ENCODE data around the gene ERICH4.

Gene ERICH4

GRCh38 chr19:41441321-41441945 is 1.5 kb upstream of the ERICH4 start:
- in situ Hi-C loops (cut with HindIII; ENCODE audit: low sequenced_read_pairs), result no loop called here
- TF ChIP-seq, protein P1, sequence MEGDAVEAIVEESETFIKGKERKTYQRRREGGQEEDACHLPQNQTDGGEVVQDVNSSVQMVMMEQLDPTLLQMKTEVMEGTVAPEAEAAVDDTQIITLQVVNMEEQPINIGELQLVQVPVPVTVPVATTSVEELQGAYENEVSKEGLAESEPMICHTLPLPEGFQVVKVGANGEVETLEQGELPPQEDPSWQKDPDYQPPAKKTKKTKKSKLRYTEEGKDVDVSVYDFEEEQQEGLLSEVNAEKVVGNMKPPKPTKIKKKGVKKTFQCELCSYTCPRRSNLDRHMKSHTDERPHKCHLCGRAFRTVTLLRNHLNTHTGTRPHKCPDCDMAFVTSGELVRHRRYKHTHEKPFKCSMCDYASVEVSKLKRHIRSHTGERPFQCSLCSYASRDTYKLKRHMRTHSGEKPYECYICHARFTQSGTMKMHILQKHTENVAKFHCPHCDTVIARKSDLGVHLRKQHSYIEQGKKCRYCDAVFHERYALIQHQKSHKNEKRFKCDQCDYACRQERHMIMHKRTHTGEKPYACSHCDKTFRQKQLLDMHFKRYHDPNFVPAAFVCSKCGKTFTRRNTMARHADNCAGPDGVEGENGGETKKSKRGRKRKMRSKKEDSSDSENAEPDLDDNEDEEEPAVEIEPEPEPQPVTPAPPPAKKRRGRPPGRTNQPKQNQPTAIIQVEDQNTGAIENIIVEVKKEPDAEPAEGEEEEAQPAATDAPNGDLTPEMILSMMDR (IDR thresholded peaks at IDR 0.05; ENCODE audit: low read depth, low read length), result no peak
- H3K4me3 ChIP-seq (ENCODE audit: low read depth, low read length), result no peak overlapping the region
- DNase-seq (ENCODE audit: low read depth, low spot score), result no peak

GRCh38 chr19:41443813-41444455 is 978 bp downstream of the ERICH4 start:
- in situ Hi-C loops (cut with HindIII; ENCODE audit: low sequenced_read_pairs), result no loop called here
- TF ChIP-seq, protein P1 (IDR thresholded peaks at IDR 0.05; ENCODE audit: low read depth, low read length), result no peak

GRCh38 chr19:41445575-41445974 is 2.6 kb downstream of the ERICH4 start:
- no peak overlapping the region for H3K4me3 ChIP-seq (ENCODE audit: low read depth, low read length)
- in situ Hi-C loops (cut with HindIII; ENCODE audit: low sequenced_read_pairs), result no loop called here
- DNase-seq (ENCODE audit: low read depth, low spot score), result no peak
- TF ChIP-seq, protein P1 (IDR thresholded peaks at IDR 0.05; ENCODE audit: low read depth, low read length), result no peak

More at GRCh38 chr19:41443813-41444455, 978 bp downstream of the ERICH4 start:
- H3K4me3 ChIP-seq (ENCODE audit: low read depth, low read length), result no peak overlapping the region
- no peak for DNase-seq (ENCODE audit: low read depth, low spot score)

DNA sequence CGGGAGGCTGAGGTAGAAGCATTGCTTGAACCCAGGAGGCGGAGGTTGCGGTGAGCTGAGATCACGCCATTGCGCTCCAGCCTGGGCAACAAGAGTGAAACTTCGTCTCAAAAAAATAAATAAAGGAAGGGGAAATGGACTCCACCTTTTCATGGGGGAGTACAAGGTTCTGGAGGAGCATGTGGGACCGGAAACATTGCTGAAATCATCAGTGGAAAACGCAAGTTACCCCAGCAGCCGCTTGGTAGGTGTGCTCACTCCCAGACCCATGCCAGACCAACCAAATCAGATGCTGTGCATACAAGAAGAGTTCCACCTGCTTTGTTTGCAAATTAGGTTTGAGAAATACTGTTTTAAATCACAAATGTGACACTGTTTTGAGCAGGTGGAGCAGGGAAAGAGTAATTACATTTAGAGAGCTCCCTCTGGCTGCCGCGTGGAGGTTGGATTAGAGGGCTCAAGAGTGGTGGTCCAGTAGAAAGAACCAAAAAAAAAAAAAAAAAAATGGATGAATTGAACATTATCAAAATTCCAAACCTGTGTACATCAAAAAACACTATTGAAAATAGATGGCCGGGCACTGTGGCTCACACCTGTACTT is 4.9 kb downstream of the ERICH4 start:
- no peak for DNase-seq (ENCODE audit: low read depth, low spot score)
- no peak overlapping the region for H3K4me3 ChIP-seq (ENCODE audit: low read depth, low read length)
- TF ChIP-seq, protein P1 (IDR thresholded peaks at IDR 0.05; ENCODE audit: low read depth, low read length), result no peak
- in situ Hi-C loops (cut with HindIII; ENCODE audit: low sequenced_read_pairs), result no loop called here

GRCh38 chr19:41449079-41449864 is 6.3 kb downstream of the ERICH4 start:
- no peak overlapping the region for H3K4me3 ChIP-seq (ENCODE audit: low read depth, low read length)
- TF ChIP-seq, protein P1 (IDR thresholded peaks at IDR 0.05; ENCODE audit: low read depth, low read length), result peak; percentile 99
- peak; percentile 62 for DNase-seq (ENCODE audit: low read depth, low spot score)
- in situ Hi-C loops (cut with HindIII; ENCODE audit: low sequenced_read_pairs), result no loop called here

DNA sequence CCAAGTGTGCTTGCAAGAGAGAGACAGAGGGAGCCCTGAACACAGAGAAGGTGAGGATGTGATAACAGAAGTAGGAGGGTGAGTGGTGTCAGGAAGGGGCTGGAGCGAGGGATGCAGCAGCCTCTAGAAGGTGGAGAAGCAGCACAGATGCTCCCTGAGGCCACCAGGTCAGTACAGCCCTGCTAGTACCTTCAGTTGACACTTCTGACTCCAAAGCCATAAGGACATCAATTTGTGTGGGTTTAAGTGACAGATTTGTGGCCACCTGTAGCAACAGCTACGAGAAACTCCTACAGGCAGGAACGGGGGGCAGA is 6.9 kb downstream of the ERICH4 start:
- in situ Hi-C loops (cut with HindIII; ENCODE audit: low sequenced_read_pairs), result no loop called here

More for the DNA sequence above, 6.9 kb downstream of the ERICH4 start:
- H3K4me3 ChIP-seq (ENCODE audit: low read depth, low read length), result no peak overlapping the region
- TF ChIP-seq, protein P1 (IDR thresholded peaks at IDR 0.05; ENCODE audit: low read depth, low read length), result no peak
- no peak for DNase-seq (ENCODE audit: low read depth, low spot score)
